Measurements from ENCODE around the gene P3H2.

P3H2 gene

GRCh38 chr3:189990826-189991225 lies 129.9 kb downstream of the P3H2 start:
- TF ChIP-seq IKZF3 (tag by site-specific recombination; IDR thresholded peaks at IDR 0.05) (no peak), ZNF677 (tag by site-specific recombination; IDR thresholded peaks at IDR 0.05) (no peak), ZNF221 (tag by site-specific recombination; IDR thresholded peaks at IDR 0.05; ENCODE audit: borderline replicate concordance) (no peak), ZNF24 (tag by site-specific recombination; IDR thresholded peaks at IDR 0.05) (no peak), ZNF76 (tag by site-specific recombination; IDR thresholded peaks at IDR 0.05; ENCODE audit: borderline replicate concordance, low read depth) (no peak), ZNF354C (tag by site-specific recombination; IDR thresholded peaks at IDR 0.05; ENCODE audit: borderline replicate concordance, low read depth) (no peak), ZNF488 (tag by site-specific recombination; IDR thresholded peaks at IDR 0.05) (no peak), ZNF146 (tag by site-specific recombination; IDR thresholded peaks at IDR 0.05) (no peak), ZNF311 (tag by site-specific recombination; IDR thresholded peaks at IDR 0.05; ENCODE audit: borderline replicate concordance) (no peak), ZBTB21 (tag by site-specific recombination; IDR thresholded peaks at IDR 0.05) (no peak), ZNF558 (tag by site-specific recombination; IDR thresholded peaks at IDR 0.05) (no peak), ZNF132 (tag by site-specific recombination; IDR thresholded peaks at IDR 0.05; ENCODE audit: borderline replicate concordance) (no peak), ELK4 (IDR thresholded peaks at IDR 0.05; ENCODE audit: borderline replicate concordance, low read depth, low read length) (no peak), ZNF707 (tag by site-specific recombination; IDR thresholded peaks at IDR 0.05) (no peak), ZNF530 (tag by site-specific recombination; IDR thresholded peaks at IDR 0.05; ENCODE audit: low read depth) (no peak)
- Histone ChIP-seq H3K36me3 (ENCODE audit: control insufficient read depth in 2 of 2, insufficient read depth in 1 of 2, low read length in 2 of 2) (no peaks in the 10 kb centered on the region), H3K4me1 (ENCODE audit: control insufficient read depth, insufficient read depth, low read length) (no peaks in the 10 kb centered on the region), H3K27ac (ENCODE audit: extremely low read depth, low read depth, low read length) (no peak overlapping the region), H3K4me3 (ENCODE audit: low read depth, low read length) (no peak overlapping the region), H3K9me3 (ENCODE audit: control insufficient read depth, insufficient read depth, low read depth, low read length) (no peaks in the 10 kb centered on the region)
- POLR2A ChIA-PET, result no interaction called here
- CTCF ChIA-PET, result interaction anchor here (0.9 kb wide), 1 partner anchor 24 kb away, joined by 5 read pairs; no protein-coding TSS in a partner anchor

- H3K9me3 ChIP-seq (ENCODE audit: control insufficient read depth, insufficient read depth, low read depth, low read length), result no peaks in the 10 kb centered on the region
- ChIA-PET CTCF (no interaction called here), POLR2A (no interaction called here)
- no peak overlapping the region for H3K27ac ChIP-seq (ENCODE audit: extremely low read depth, low read depth, low read length)
- no peaks in the 10 kb centered on the region for H3K4me1 ChIP-seq (ENCODE audit: control insufficient read depth, insufficient read depth, low read length)
- TF ChIP-seq ZNF16 (tag by site-specific recombination; IDR thresholded peaks at IDR 0.05; ENCODE audit: low read depth) (no peak), ZNF510 (tag by site-specific recombination; IDR thresholded peaks at IDR 0.05; ENCODE audit: insufficient replicate concordance) (no peak), GLI2 (tag by site-specific recombination; IDR thresholded peaks at IDR 0.05; ENCODE audit: borderline replicate concordance, low read depth) (no peak), ZNF660 (tag by site-specific recombination; IDR thresholded peaks at IDR 0.05) (no peak), HIC1 (tag by site-specific recombination; IDR thresholded peaks at IDR 0.05) (no peak), ZNF214 (tag by site-specific recombination; IDR thresholded peaks at IDR 0.05; ENCODE audit: borderline replicate concordance) (no peak), KLF8 (tag by site-specific recombination; IDR thresholded peaks at IDR 0.05) (no peak), ZNF629 (tag by site-specific recombination; IDR thresholded peaks at IDR 0.05) (no peak), ZNF239 (tag by site-specific recombination; IDR thresholded peaks at IDR 0.05) (no peak)
- H3K36me3 ChIP-seq (ENCODE audit: control insufficient read depth in 2 of 2, insufficient read depth in 1 of 2, low read length in 2 of 2), result no peaks in the 10 kb centered on the region
- H3K4me3 ChIP-seq (ENCODE audit: low read depth, low read length), result no peak overlapping the region
These were observed 131.8 kb downstream of the P3H2 start for GRCh38 chr3:189988854-189989253.
